ENCODE data around the gene BRINP2.

- no peak for TF ChIP-seq CTCF (conservative IDR thresholded peaks at IDR 0.05 in 1 of 2, IDR thresholded peaks at IDR 0.05 in 1 of 2; ENCODE audit: extremely low read depth in 1 of 2, insufficient read depth in 1 of 2, low read depth in 1 of 2, low read length in 2 of 2)
- no peak for TF ChIP-seq EZH2 (IDR thresholded peaks at IDR 0.05; ENCODE audit: borderline replicate concordance, low read length)
Observed at GRCh38 chr1:177133977-177134538, 36.7 kb upstream of the BRINP2 start.

All from mammary epithelial cell (primary cell).